Peyer's patch (tissue), 4 donors: ENCODE data around the gene EVL.

Experiments
- POLR2A ChIP-seq, 2 donors: fragments of 450-650 bp; IDR thresholded peaks; one replicate each; pipeline ENCODE4 v1.5.1; 2017; ENCODE audit warnings: antibody characterized with exemption in 2 of 2, mild to moderate bottlenecking in 2 of 2, moderate library complexity in 2 of 2
- TF ChIP-seq, protein P1 (sequence below), 6 experiments: fragments of 450-650 bp in 4 of 6; fragments of 200-600 bp in 2 of 6; sonication (generic) in 1 of 6; IDR thresholded peaks; one replicate each; pipeline ENCODE4 v1.5.1; 2017 to 2019; ENCODE audit warnings: antibody characterized with exemption in 6 of 6, mild to moderate bottlenecking in 3 of 6, moderate library complexity in 1 of 6

DNA sequence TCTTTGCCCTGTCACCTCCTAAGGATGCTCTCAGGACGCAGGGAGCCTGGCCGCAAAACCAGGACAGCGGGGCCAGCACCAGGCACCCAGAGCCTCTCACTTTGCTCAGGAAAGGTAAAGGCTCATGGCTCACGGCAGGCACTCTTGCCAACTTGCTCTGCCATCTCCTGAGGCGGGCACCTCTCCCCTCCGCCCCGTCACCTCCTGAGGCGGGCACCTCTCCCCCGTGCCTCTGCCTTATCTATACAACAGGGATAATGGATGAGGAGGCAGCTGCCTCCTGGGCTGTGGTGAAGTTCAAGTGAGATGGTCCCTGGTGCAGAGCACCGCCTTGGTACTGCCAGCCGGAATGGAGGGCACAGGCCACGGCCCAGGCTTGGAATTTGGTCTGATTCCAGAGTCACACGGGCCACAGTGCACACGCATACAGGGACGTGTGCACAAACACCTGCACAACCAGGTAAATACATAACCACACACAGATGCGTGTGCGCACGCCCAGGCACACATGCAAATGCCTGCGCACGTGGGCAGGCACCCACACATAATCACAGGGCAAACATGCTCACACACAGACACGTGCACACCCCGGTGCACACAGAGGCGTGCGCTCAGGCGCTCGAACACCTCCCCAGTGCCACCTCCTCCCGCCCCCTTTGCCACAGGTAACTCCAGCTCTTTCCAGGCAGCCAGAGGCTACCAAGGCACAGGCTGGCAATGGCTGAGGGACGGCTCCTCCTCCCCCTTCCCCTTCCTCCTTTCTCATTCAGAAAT lies 82.7 kb downstream of the EVL start:
- TF ChIP-seq, protein P1, sequence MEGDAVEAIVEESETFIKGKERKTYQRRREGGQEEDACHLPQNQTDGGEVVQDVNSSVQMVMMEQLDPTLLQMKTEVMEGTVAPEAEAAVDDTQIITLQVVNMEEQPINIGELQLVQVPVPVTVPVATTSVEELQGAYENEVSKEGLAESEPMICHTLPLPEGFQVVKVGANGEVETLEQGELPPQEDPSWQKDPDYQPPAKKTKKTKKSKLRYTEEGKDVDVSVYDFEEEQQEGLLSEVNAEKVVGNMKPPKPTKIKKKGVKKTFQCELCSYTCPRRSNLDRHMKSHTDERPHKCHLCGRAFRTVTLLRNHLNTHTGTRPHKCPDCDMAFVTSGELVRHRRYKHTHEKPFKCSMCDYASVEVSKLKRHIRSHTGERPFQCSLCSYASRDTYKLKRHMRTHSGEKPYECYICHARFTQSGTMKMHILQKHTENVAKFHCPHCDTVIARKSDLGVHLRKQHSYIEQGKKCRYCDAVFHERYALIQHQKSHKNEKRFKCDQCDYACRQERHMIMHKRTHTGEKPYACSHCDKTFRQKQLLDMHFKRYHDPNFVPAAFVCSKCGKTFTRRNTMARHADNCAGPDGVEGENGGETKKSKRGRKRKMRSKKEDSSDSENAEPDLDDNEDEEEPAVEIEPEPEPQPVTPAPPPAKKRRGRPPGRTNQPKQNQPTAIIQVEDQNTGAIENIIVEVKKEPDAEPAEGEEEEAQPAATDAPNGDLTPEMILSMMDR (IDR thresholded peaks at IDR 0.05) = no peak
- no peak for TF ChIP-seq POLR2A (IDR thresholded peaks at IDR 0.05)
